ENCODE results near the gene UBAC1. TPM values are rescaled to one million over a fixed set of nuclear protein-coding genes. Genes with fewer than 3 reads are reported as not detected.

UBAC1 gene
- total and polyA plus RNA-seq, 2 donors: 24.6 to 59.8 TPM

DNA sequence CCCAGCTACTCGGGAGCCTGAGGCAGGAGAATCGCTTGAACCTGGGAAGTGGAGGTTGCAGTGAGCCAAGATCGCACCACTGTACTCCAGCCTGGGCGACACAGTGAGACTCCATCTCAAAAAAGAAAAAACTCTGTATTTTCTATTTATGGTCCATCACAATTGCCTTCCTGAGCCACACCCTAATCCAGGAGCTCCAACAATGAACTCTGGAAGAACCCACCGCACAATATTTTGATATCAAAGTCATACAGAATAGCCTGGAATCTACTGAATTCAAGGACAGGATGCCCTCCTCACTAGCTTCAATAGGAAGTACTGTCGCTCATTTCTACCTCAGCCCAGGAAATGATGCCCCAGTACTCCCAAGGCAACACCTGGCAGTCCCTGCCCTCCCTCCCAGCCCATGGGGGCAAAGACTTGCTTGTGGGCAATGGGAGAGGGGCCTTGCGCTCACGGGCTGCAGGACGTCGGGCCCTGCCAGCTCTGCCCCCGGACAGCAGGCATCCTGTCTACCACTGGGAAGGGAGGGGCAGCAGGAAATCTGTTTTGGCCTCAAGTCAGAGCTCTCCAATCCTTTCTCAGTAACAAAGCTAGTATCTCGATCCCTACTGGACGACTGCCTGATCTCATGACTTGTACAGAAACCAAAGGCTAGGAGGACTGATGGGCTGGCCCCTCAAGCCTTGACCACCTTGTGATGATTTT is 19.7 kb downstream of the UBAC1 start:
- Histone ChIP-seq H3K36me3 (ENCODE audit: insufficient read depth) (peaks cover 3% of the 10 kb centered on the region), H3K27ac (ENCODE audit: low read depth) (no peak overlapping the region), H3K4me1 (ENCODE audit: insufficient read depth) (no peaks in the 10 kb centered on the region), H3K4me3 (ENCODE audit: low read depth, low read length) (no peak overlapping the region)
- 86% methylated on average over 13 of the region's 13 CpGs for WGBS
- no peak for DNase-seq (ENCODE audit: extremely low spot score)

DNA sequence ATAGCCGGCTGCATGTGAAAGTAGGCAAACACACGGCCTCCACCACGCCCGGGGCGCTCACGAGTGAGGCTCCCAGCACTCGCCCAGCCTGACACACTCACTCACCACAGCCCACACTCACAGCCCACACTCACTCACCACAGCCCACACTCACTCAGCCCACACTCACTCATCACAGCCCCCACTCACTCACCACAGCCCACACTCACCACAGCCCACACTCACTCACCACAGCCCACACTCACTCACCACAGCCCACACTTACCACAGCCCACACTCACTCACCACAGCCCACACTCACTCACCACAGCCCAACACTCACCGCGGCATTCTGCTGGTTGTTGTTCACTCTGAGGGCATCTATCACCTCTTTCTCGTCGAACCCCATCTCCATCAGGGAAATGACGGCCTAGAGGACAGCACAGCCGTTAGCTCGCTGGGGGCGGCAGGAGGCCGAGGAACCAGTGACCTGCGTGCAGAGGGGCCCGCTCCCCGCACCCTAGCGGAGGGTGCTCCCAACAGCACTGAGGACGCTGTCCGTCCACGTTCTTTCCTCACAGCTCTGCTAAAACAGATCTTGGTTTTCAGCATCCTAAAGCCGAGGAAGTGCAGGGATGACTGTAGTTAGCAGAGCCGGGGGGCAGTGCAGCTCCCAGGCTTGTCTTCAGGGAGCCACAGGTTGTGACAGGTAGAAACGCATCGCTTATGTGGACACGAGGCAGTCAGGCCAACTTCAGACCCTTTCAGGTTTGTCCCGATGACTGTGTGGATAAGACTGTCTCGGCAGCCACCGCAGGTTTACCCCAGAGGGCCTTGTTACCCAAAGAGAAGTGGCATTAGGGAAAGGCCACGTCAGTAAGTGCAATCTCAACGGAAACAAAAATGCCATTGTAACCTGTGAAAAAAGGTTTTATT is 21.6 kb downstream of the UBAC1 start:
- WGBS: 93% methylated on average over 33 of the region's 33 CpGs
- peaks cover 3% of the 10 kb centered on the region for H3K36me3 ChIP-seq (ENCODE audit: insufficient read depth)
- no peak for DNase-seq (ENCODE audit: extremely low spot score)
- H3K4me1 ChIP-seq (ENCODE audit: insufficient read depth): no peaks in the 10 kb centered on the region
- no peak overlapping the region for H3K4me3 ChIP-seq (ENCODE audit: low read depth, low read length)
- H3K27ac ChIP-seq (ENCODE audit: low read depth): no peak overlapping the region

DNA sequence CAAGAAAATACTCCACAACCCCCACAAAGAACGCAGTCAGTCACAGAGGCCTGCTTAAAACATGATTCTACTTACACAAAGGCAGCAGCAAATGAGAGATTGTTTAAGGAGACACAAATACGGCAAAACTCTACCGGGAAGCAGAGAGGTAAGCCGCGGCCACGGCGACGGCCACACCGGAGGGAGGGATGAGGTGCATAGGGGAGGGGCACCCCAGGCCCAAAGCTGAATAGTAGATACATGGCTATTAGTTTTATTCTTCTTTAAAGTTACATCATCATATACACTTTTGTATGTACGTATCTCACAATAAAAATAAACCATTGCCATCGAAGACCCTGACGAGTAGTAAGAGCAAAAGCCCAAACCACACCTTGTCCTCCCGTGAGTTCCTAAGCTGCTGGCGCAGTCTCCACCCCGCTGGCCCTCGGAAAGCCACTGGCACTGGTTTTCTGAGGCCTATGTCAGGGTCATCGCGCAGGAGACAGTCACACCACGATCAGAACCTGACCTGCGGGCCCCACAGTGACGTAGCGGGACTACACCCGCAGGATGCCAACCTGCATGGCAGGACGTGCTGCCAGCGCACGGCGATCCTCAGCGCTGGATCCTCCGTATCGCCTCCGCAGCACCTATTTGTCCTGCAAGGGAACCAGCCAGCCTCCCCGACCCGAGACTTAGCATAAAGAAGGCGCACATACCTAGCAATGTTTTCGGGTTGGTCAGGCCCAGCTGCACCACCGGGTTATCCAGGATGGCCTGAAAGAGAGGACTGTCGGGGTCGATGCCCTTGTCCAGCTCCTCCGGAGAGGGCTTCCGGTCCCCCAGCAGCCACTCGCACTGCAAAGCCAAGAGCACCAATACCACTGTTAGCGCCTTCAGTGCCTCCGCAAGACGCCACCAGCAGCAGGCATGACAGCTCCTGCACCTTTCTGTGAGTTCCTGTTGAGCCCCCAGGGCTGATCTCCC is 23.4 kb downstream of the UBAC1 start:
- Histone ChIP-seq H3K36me3 (ENCODE audit: insufficient read depth) (peaks cover 3% of the 10 kb centered on the region), H3K4me3 (ENCODE audit: low read depth, low read length) (no peak overlapping the region), H3K27ac (ENCODE audit: low read depth) (no peak overlapping the region), H3K4me1 (ENCODE audit: insufficient read depth) (no peaks in the 10 kb centered on the region)
- no peak for DNase-seq (ENCODE audit: extremely low spot score)
- 98% methylated on average over 44 of the region's 44 CpGs for WGBS

DNA sequence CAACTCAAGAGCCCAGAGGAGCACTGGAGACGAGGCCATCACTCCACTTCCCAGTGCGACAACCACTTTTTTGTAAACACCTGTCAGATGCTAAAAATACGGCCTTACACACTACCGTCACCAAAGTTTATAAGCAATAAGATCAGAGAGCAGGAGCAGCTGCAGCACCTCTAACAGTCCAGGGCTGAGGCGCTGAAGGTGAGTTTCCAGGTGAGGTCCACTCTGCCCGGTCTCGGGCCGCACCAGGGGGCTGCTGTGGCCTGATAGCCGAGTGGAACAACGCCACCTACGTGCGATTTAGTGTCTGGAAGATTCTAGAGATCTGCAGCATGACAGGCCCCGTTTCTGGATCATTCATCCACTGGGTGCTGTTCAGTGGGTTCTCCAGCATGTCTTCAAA is 28.1 kb downstream of the UBAC1 start:
- peaks cover 3% of the 10 kb centered on the region for H3K36me3 ChIP-seq (ENCODE audit: insufficient read depth)
- 93% methylated on average over 13 of the region's 13 CpGs for WGBS
- DNase-seq (ENCODE audit: extremely low spot score): no peak
- H3K27ac ChIP-seq (ENCODE audit: low read depth): no peak overlapping the region
- no peaks in the 10 kb centered on the region for H3K4me1 ChIP-seq (ENCODE audit: insufficient read depth)
- H3K4me3 ChIP-seq (ENCODE audit: low read depth, low read length): no peak overlapping the region

DNA sequence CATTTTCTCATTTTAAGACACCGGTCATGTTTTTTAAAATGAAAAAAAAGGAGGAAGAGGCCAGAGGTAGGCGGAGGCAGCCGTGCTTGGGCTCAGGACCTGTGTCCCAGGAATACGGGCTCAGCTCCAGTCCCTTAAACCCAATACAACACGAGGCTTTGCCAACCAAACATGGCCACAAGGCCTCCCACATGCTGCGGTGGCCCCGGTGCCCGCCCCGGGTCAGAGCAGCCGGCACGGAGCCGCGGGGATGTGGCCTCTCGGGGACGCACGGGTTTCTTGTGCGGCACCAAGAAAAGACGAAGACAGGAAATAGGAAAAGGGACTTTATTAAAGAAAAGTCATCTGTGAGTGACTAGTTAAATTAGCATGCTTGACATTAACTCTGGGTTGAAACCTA is 28.5 kb downstream of the UBAC1 start:
- peaks cover 3% of the 10 kb centered on the region for H3K36me3 ChIP-seq (ENCODE audit: insufficient read depth)
- no peak overlapping the region for H3K27ac ChIP-seq (ENCODE audit: low read depth)
- 96% methylated on average over 18 of the region's 18 CpGs for WGBS
- H3K4me1 ChIP-seq (ENCODE audit: insufficient read depth): no peaks in the 10 kb centered on the region
- DNase-seq (ENCODE audit: extremely low spot score): no peak
- no peak overlapping the region for H3K4me3 ChIP-seq (ENCODE audit: low read depth, low read length)

DNA sequence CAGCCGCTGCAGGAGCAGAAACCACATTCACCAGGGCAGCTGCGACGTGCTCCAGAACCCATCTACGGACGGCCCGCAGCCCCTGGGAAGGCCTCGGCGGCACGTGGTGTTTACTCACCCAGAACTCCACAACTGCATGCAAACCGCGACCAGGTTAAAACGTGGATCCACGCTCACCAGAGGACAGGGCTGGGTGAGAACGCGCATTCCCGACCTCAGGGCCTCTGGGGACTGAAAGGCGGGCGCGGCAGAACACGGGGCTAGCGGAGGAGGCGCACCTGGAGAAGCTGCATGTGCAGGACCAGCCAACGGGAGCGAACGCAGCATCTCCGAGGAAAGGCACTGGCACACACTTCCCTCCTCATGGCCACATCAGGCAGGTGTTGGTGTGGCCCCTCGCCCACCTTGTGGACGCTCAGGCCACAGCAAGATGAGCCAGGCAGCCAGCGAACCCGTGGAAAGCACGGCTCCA is 29.8 kb downstream of the UBAC1 start:
- Histone ChIP-seq H3K4me1 (ENCODE audit: insufficient read depth) (no peaks in the 10 kb centered on the region), H3K4me3 (ENCODE audit: low read depth, low read length) (no peak overlapping the region), H3K36me3 (ENCODE audit: insufficient read depth) (no peaks in the 10 kb centered on the region), H3K27ac (ENCODE audit: low read depth) (no peak overlapping the region)
- WGBS: 90% methylated on average over 31 of the region's 31 CpGs
- no peak for DNase-seq (ENCODE audit: extremely low spot score)

DNA sequence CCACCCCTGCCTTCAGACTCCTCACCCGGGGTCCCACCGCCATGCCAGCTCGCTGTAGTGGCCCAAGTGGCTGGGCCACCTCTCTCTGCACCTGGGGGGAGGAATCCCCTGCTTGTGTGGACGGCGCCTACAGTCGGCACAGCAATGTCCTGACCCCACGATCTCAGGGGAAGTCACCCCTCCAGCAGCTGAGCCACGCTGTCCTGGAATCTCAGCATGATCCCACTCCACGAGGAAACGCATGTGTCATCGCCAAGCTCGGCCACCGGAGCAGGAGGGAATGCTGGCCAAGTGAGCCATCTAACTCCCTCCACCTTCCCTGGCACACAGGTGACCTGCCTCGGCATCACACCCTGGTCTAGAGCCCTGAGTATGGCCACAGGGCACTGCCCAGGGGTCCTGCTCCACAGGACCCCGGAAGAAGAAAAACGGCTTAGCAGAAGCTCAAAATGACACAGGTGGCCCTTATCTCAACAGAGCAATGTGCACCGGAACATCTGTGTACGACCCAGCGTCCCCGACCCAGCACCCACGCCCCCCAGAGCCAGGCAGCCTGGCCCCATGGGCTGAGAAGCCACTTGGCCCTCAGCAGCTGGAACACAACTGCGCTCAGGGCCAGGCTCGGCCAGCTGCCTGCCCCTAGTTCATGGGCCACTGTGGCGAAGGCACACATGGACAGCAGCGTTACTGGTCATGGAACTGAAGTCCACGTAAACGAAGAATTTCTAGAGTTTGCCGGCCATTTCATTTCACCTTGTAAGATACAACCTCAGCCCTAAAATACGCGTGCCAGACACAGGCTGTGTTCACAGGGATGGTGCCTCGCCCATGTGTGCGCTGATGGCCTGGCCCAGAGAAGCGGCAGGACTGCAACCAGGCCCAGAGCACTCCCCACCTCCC is 30.5 kb downstream of the UBAC1 start:
- no peaks in the 10 kb centered on the region for H3K36me3 ChIP-seq (ENCODE audit: insufficient read depth)
- H3K4me3 ChIP-seq (ENCODE audit: low read depth, low read length): no peak overlapping the region
- 95% methylated on average over 33 of the region's 33 CpGs for WGBS
- DNase-seq (ENCODE audit: extremely low spot score): no peak
- H3K27ac ChIP-seq (ENCODE audit: low read depth): no peak overlapping the region
- H3K4me1 ChIP-seq (ENCODE audit: insufficient read depth): no peaks in the 10 kb centered on the region

DNA sequence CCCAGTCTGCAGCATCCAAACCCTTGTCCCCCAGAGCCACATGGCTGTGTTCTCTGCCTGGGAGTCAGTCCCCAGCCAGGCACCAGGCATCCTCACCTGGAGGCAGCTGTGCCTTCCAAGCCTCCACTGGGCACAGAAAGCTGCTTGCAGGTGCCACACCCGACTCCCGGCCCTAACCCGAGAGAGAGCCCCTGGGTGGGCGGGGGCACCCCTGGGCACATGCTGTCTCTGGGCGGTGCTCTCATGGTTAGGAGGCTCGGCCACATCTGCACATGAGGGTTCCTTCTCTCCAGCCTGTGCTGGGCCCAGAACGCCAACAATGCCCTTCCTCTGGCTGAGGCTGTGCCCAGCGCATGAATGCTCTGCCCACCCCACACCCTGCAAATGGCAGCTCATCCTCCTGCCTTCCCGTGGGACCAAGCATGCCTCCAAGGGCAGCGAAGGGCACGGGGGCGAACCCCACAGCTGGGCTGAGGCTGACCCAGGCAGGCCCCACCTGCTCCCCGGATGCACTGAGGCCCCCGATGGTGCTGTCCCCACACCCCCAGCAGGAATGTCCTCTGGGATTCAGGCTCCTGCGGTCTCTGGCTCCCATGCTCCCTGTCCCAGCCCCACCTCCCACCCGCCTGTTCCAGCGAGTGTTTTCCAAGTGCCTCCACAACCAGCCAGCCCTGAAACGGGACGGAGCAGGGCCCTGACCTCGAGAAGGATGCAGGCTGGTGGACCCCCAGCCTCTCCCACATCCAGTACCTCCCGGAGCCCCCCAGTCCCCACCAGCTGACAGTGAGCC is 31.3 kb downstream of the UBAC1 start:
- WGBS: 92% methylated on average over 21 of the region's 21 CpGs
- no peak overlapping the region for H3K27ac ChIP-seq (ENCODE audit: low read depth)
- no peaks in the 10 kb centered on the region for H3K36me3 ChIP-seq (ENCODE audit: insufficient read depth)
- no peak for DNase-seq (ENCODE audit: extremely low spot score)
- no peak overlapping the region for H3K4me3 ChIP-seq (ENCODE audit: low read depth, low read length)
- no peaks in the 10 kb centered on the region for H3K4me1 ChIP-seq (ENCODE audit: insufficient read depth)

DNA sequence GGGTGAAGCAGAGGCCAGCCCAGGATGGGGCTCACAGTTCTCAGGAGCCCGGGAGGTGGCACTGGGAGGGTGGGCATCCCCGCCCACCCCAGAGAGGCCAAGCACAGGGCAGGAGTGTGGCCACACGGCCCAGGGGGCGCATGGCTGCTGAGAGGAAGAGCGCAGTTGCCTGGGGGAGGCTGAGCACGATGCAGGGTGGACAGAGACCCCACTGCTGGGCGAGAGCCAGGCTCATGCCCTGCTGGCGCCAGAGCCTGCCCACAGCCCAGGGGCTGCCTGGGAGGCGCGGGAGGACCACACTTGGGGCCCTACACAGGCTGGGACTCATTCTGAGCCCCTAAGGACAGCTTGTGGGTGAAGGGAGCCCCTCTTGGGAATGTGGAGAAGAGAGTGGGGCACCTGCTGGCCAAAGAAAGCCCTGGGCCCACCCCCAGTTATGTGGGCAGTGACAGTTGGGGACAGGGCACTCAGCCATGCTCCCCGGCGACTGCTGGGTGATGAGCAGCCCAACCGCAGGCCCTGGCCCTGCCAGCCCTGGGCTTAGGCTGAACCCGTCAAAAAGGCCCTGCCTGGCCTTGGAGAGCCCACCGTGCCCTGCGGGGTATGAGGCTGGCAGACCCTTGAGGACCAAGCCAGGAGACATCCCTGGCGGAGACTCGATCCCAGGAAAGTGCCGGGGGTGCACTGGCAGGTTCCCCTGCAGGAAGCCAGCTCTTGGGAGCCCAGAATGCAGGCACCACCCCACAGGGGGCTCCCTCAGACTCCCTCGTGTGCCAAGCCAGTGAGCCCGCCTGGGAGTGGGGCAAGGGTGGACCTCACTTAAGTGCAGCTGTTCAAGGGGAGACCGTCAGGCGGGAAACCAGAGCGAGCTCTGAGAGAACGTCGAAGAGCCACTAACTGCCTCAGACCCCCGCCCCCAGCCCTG is 32.2 kb downstream of the UBAC1 start:
- H3K36me3 ChIP-seq (ENCODE audit: insufficient read depth): no peaks in the 10 kb centered on the region

DNA sequence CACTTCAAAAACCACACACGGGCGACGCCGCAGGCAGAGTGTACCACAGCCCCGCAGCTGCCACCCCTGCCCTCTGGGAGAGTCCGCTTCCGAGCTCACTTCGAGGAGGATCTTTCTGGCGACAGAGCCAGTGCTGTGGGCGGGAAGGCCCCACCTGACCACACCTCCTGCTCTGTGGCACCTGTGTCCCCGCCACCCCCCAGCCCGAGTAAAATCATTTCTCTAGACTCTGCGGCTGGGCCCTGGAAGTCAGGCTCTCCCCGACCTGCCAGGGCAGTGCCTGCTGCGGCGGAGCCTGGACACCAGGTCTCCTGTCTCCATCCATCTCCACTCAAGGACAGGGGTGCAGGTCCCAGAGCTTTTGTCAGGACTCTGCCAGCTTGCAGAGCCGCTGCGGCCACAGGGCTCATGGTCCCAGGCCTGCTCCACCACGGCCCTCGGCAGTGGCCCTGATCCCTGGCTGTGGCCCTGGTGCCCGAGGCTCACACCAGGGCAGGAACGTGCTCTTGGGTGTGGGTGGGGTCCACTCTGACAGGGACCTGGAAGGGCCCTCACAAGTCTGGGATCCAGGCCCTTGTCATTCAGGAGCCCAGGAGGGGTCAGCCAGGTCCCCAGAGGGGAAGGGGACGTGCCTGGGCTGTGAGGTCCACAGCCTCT is 33.0 kb downstream of the UBAC1 start:
- Histone ChIP-seq H3K4me1 (ENCODE audit: insufficient read depth) (no peaks in the 10 kb centered on the region), H3K4me3 (ENCODE audit: low read depth, low read length) (no peak overlapping the region), H3K27ac (ENCODE audit: low read depth) (no peak overlapping the region), H3K36me3 (ENCODE audit: insufficient read depth) (no peaks in the 10 kb centered on the region)
- no peak for DNase-seq (ENCODE audit: extremely low spot score)
- WGBS: 96% methylated on average over 23 of the region's 23 CpGs

More for the DNA sequence above, 32.2 kb downstream of the UBAC1 start:
- Histone ChIP-seq H3K4me1 (ENCODE audit: insufficient read depth) (no peaks in the 10 kb centered on the region), H3K4me3 (ENCODE audit: low read depth, low read length) (no peak overlapping the region), H3K27ac (ENCODE audit: low read depth) (no peak overlapping the region)
- no peak for DNase-seq (ENCODE audit: extremely low spot score)
- 92% methylated on average over 27 of the region's 27 CpGs for WGBS

All from urinary bladder (tissue), 4 donors.